NCI-H69 (cell line): ENCODE results near the gene OPA3.

Source experiments
- DNase-seq: peaks from one replicate; lab custom pipeline; 2025; lab: John Stamatoyannopoulos, UW

The OPA3 gene

DNA sequence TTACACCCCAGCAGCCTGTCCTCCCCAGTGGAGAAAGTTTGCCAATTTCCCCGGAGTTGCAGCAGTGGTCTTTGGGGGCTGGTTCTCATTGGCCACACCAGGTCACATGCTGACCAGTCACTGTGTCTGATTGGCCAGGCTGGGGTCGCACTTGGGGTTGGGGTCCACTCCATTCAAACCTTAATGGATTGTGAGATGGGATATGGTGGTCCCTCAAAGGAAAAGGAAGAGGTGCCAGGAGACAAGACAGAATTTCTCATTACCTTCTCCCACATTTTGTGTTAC lies 82.9 kb downstream of the OPA3 start:
- no peak for DNase-seq

GRCh38 chr19:45500918-45501729 lies 83.5 kb downstream of the OPA3 start:
- no peak for DNase-seq

GRCh38 chr19:45499196-45500180 lies 85.1 kb downstream of the OPA3 start:
- peak; percentile 87 for DNase-seq

DNA sequence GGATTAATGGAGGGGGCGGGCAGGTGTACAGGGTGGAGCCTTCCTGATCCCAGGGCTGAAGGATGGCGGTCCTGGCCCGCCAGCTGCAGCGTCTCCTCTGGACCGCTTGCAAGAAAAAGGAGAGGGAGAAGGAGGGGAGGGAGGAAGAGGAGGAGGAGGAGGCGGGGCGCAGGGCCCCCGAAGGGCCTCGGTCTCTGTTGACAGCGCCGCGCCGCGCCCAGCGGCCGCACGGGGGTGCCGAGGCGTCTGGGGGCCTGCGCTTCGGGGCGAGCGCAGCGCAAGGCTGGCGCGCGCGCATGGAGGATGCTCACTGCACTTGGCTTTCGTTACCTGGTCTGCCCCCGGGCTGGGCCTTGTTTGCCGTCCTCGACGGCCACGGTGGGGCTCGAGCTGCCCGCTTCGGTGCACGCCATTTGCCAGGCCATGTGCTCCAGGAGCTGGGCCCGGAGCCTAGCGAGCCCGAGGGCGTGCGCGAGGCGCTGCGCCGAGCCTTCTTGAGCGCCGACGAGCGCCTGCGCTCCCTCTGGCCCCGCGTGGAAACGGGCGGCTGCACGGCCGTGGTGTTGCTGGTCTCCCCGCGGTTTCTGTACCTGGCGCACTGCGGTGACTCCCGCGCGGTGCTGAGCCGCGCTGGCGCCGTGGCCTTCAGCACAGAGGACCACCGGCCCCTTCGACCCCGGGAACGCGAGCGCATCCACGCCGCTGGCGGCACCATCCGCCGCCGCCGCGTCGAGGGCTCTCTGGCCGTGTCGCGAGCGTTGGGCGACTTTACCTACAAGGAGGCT lies 86.0 kb downstream of the OPA3 start, which contains the start of gene PPM1N:
Gene PPM1N (plus strand): TSS at position 33 of the 785 bp plus-strand sequence. CDS start 30 bp downstream, at position 63.
- DNase-seq, result peak; percentile 80

- peak; percentile 36 for DNase-seq
Observed at GRCh38 chr19:45497791-45498190, 86.8 kb downstream of the OPA3 start.

GRCh38 chr19:45496349-45496953 lies 88.2 kb downstream of the OPA3 start:
- peak; percentile 71 for DNase-seq

DNA sequence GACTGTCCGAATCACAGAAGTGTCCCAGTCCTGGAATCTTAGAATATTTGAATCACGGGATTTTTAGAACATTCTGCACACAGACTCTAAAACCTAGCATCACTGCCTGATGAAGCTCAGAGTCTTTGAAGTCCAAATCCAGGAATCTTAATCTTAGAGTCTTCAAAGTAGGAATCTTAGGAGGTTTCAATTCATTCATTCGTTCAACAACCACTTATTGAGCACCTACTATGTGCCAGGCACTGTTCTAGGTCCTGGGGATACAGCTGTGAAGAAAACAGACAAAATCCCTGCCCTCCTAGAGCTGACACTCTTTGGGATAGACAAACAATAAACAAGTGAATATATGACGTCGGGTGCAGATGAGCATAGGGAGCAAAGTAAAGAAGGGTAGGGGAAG lies 89.4 kb downstream of the OPA3 start:
- no peak for DNase-seq

DNA sequence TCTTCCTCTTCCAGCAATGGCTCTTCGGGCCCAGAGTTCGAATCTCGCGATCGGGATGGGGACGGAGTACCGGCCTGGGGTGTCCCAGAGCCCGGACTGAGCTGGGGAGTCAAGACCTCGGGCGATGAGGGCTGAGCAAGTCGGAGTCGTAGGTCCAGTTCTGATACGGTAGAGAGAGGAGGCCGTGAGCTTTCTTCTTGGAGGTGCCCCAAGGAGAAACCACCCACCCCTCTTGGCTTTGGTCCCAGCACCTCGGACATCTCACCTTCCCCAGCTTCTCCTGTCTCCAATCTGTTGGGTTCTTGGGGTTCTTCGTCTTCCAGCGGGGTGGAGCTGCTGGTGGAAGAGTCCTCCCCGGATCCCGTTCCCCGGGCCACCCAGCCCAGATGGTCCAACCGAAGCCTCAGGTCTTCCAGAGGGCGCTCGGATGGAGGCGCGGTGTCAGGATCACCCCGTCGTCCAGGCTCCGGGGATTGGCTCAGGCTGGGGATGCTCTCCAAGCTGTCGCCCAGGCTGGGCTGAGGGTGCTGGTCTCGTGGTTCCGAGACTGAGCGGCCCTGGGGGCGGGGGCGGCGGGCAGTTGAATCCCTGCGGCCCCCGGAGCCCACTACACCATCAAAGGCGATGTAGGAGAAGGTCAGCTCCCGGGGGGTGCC lies 90.2 kb downstream of the OPA3 start:
- no peak for DNase-seq

- no peak for DNase-seq
Observed at GRCh38 chr19:45492627-45493470, 91.8 kb downstream of the OPA3 start.

DNA sequence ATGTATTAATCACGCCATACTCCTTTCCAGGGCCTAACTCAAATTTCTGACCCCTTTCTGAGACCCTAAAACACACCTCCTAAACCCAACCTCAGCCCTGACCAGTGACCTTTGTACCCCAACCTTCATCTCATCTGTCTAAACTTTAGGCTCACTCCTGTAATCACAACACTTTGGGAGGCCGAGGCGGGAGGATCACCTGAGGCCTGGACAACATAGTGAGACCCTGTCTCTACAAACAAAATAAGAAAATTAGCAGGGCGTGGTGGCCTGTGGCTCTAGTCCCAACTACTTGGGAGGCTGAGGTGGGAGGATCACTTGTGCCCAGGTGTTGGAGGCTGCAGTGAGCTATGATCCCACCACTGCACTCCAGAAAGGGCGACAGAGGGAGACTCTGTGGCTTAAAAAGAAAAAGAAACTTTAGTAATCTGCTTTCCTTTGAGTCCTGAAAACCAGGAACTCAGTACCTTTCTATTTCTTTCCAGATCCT lies 92.4 kb downstream of the OPA3 start:
- DNase-seq, result no peak

DNA sequence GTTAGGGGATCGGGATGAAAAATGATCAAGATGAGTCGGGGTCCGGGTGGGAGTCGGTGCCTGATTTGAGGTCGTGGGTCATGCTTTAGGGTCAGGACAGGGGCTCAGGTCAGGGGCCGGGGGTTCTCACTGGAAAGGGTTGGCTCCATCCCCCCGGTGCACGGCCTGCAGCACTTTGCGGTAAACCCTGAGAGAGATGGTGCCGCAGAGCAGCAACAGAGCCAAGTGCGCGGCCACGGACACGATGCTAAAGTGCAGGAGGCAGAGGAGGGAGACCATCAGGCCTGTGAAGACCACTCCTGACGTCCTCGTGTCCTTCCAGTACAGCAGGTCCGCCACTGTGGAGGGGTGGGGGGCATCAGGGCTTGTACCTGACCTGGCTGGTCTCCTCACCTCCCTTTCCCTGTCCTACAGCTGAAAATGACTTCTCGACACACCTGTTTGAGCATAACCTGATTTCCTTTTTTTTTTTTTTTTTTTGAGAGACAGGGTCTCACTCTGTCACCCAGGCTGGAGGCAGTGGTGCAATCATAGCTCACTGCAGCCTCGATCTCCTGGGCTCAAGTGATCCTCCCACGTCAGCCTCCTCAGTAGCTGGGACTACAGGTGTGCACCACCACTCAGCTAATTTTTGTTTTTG lies 95.3 kb downstream of the OPA3 start:
- DNase-seq, result no peak

- no peak for DNase-seq
Observed at GRCh38 chr19:45488708-45489107, 95.9 kb downstream of the OPA3 start.

- peak; percentile 99 for DNase-seq
Observed at GRCh38 chr19:45485305-45486077, 99.1 kb downstream of the OPA3 start.

DNA sequence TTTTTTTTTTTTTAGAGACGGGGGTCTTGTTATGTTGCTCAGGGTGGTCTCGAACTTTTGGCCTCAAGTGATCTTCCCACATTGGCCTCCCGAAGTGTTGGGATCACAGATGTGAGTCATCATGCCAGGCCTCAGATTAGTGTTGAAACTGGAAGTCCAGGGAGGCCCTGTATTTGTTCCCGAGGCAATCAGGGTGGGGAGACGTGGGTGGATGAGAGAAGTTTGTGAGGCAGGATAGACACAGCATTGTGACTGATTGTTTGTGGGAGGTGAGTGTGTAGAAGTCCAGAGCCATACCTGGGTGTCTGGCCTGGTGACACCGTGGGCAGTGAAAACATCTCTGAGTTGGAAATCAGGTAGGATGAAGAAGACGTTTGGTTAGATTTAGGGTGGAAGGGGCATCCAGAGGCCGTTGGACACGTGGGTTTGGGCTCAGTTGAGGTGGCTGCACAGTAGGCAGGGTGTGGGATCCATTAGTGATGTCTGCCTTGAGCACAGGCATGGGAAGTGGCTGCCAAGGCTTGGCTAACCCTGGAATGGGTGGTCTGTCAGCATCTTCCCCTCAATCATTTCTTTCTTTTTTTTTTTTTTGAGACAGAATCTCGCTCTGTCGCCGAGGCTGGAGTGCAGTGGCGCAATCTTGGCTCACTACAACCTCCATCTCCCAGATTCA lies 100.2 kb downstream of the OPA3 start:
- no peak for DNase-seq

- DNase-seq, result no peak
Observed at GRCh38 chr19:45483033-45483432, 101.6 kb downstream of the OPA3 start.

DNA sequence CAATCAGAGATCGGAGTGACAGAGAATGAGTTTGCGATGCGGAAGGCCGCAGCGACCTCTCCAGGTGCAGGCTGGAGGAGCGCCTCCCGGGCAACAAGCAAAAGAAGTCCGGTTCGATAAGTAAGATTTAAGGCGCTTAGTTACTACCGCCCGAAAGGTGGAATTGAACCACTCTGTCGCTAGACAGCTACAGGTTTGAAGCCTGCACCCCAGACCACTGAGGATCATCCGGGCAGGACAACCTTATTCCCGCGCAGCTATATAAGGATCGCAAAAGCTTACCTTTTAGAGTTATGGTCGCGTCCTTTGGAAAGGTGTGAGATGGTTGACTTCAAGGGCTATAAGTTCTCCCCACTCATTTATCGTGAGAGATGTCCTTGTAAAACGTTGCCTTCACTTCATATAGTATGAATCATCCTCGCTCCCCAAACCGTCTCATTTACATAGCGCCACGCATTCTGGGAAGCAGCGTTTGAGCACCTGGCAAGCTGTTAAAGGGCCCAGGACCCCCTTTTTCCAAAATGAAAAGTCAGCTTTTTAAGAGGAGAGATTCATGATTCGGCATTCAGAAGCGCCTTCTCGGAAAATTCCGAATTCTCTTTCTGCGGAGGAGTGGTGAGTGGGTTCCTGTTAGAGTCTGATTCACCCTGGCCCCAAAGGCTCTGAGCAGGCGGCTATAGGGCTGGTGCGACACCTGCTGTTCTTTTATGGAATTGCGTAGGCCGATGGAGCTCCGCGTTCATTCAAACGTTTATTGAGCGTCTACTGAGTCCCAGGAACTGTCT lies 106.0 kb downstream of the OPA3 start:
- DNase-seq, result peak; percentile 96

DNA sequence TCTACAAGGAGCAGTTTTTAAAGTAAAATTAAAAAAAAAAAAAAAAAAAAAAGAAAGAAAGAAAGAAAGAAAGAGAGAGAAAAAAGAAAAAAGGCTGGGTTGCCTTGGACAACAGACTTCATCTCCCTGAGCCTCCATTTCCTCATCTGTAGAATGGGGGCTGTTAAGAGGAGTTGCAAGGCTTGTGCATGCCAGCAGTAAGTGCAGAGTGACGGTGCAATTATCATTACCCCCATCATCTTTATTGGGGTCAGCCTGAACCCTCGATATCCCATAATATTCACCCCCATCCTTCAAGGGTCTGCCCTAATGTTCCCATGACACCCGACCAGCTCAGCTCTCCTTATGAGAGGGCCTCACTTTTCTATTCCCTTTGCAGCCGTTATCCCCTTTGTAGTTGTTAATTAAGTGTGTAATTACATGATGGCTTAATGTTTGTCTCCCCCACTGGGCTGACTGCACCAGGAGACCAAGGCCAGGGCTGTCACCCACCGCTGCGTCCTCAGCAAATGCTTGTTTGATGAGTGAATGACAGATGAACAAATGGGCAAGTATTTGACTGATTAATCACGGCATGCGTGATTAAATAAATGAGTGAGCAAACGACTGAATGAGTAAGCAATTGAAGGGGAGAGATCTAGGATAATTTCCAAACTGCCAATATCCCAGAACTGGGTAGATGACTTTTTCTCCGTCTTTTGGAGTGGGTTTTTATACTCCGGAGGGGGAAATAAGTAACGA lies 106.7 kb downstream of the OPA3 start:
- peak; percentile 97 for DNase-seq
